Measurements from ENCODE around the gene LYRM4. TPM values are rescaled to one million over a fixed set of nuclear protein-coding genes. Genes with fewer than 3 reads are reported as not detected.

Gene LYRM4
- polyA plus RNA-seq, 1 donor from 2014 or later: 29.3 TPM

GRCh38 chr6:5093231-5094015, 167.3 kb downstream of the LYRM4 start:
- Histone ChIP-seq H2AFZ (ENCODE audit: low read depth, low read length) (no peak overlapping the region), H3K79me2 (replicated peaks; ENCODE audit: insufficient read depth, low read length) (no peaks in the 10 kb centered on the region), H3K9me2 (ENCODE audit: insufficient read depth, low read length) (no peaks in the 10 kb centered on the region), H3K4me2 (ENCODE audit: low read length) (no peak overlapping the region), H3F3A (ENCODE audit: insufficient read depth, low read length, poor library complexity, severe bottlenecking) (no peaks in the 10 kb centered on the region), H3K4me3 (ENCODE audit: low read length) (no peak overlapping the region), H3K9ac (ENCODE audit: low read length) (no peak overlapping the region), H3K9me3 (ENCODE audit: low read length) (no peaks in the 10 kb centered on the region), H3K36me3 (ENCODE audit: insufficient read depth, low read length) (no peaks in the 10 kb centered on the region), H3K27me3 (ENCODE audit: insufficient read depth, low read depth, low read length) (no peaks in the 10 kb centered on the region), H3K27ac (ENCODE audit: low read length) (no peak overlapping the region), H4K20me1 (ENCODE audit: insufficient read depth) (no peaks in the 10 kb centered on the region)
- TF ChIP-seq SMC3 (conservative IDR thresholded peaks at IDR 0.05; ENCODE audit: poor library complexity) (no peak), EZH2 (IDR thresholded peaks at IDR 0.05; ENCODE audit: borderline replicate concordance, insufficient read depth, low read length, poor library complexity, severe bottlenecking) (no peak), REST (IDR thresholded peaks at IDR 0.05; ENCODE audit: borderline replicate concordance) (no peak), POLR2AphosphoS5 (IDR thresholded peaks at IDR 0.05) (no peak), RAD21 (conservative IDR thresholded peaks at IDR 0.05) (no peak), MXI1 (conservative IDR thresholded peaks at IDR 0.05; ENCODE audit: poor library complexity, severe bottlenecking) (no peak), TAF1 (IDR thresholded peaks at IDR 0.05; ENCODE audit: low read depth) (no peak)

GRCh38 chr6:5091210-5092069, 169.3 kb downstream of the LYRM4 start:
- no peak for TF ChIP-seq RAD21 (conservative IDR thresholded peaks at IDR 0.05)
- TF ChIP-seq POLR2AphosphoS5 (IDR thresholded peaks at IDR 0.05): no peak
- TF ChIP-seq EP300 (conservative IDR thresholded peaks at IDR 0.05; ENCODE audit: poor library complexity, severe bottlenecking): no peak
- TF ChIP-seq TAF1 (IDR thresholded peaks at IDR 0.05; ENCODE audit: low read depth): no peak
- TF ChIP-seq SMC3 (conservative IDR thresholded peaks at IDR 0.05; ENCODE audit: poor library complexity): no peak
- TF ChIP-seq CTCF (IDR thresholded peaks at IDR 0.05; ENCODE audit: poor library complexity, severe bottlenecking): no peak
- no peak for TF ChIP-seq MXI1 (conservative IDR thresholded peaks at IDR 0.05; ENCODE audit: poor library complexity, severe bottlenecking)
- no peak for TF ChIP-seq REST (IDR thresholded peaks at IDR 0.05; ENCODE audit: borderline replicate concordance)
- no peaks in the 10 kb centered on the region for H3K36me3 ChIP-seq (ENCODE audit: insufficient read depth, low read length)
- no peaks in the 10 kb centered on the region for H3K9me2 ChIP-seq (ENCODE audit: insufficient read depth, low read length)
- no peak overlapping the region for H2AFZ ChIP-seq (ENCODE audit: low read depth, low read length)
- no peak overlapping the region for H3K27ac ChIP-seq (ENCODE audit: low read length)
- H4K20me1 ChIP-seq (ENCODE audit: insufficient read depth): no peaks in the 10 kb centered on the region
- H3K4me3 ChIP-seq (ENCODE audit: low read length): no peak overlapping the region
- H3K79me2 ChIP-seq (replicated peaks; ENCODE audit: insufficient read depth, low read length): no peaks in the 10 kb centered on the region
- no peak overlapping the region for H3K4me2 ChIP-seq (ENCODE audit: low read length)
- H3K27me3 ChIP-seq (ENCODE audit: insufficient read depth, low read depth, low read length): peaks cover 14% of the 10 kb centered on the region
- H3K9me3 ChIP-seq (ENCODE audit: low read length): no peaks in the 10 kb centered on the region
- H3F3A ChIP-seq (ENCODE audit: insufficient read depth, low read length, poor library complexity, severe bottlenecking): no peaks in the 10 kb centered on the region
- no peak overlapping the region for H3K9ac ChIP-seq (ENCODE audit: low read length)

Data from neural cell (in vitro differentiated cells).